SK-N-SH (cell line): ENCODE measurements around the gene KDM1A. TPM values are rescaled to one million over a fixed set of nuclear protein-coding genes. Genes with fewer than 3 reads are reported as not detected.

Source experiments
- CTCF ChIA-PET: fragments of 300-600, 350-600 bp; formaldehyde crosslinking; extraction: SDS; loops from one replicate; lab custom pipeline; 2021; lab: Yijun Ruan, JAX
- POLR2A ChIA-PET: fragments of 350-600 bp; sonication (Branson Sonifier 250); formaldehyde crosslinking; extraction: SDS; loops from one replicate; lab custom pipeline; 2020; ENCODE audit warnings: antibody characterized with exemption, inconsistent platforms; lab: Yijun Ruan, JAX
- DNase-seq: peaks from one replicate; pipeline ENCODE4 v3.0.0; 2012
- H2AFZ ChIP-seq: fragments of 200-600 bp; sonication (generic); 2 replicates; pipeline ENCODE4 v1.8.1; 2016; ENCODE audit warnings: antibody characterized with exemption, mild to moderate bottlenecking, low read depth
- H3F3A ChIP-seq: fragments of 200-600 bp; sonication (generic); replicated peaks from 2 replicates; pipeline ENCODE3; 2016; ENCODE audit warnings: antibody characterized with exemption, mild to moderate bottlenecking; ENCODE audit not compliant: insufficient read depth
- H3K27ac ChIP-seq, 2 experiments: fragments of 200-500 bp in 1 of 2; fragments of 200-600 bp in 1 of 2; sonication (Bioruptor generic) in 1 of 2; sonication (generic), shearing (Covaris generic) in 1 of 2; 2 replicates each; pipeline versions ENCODE4 v1.5.1 to v1.6.1; 2014 to 2016; ENCODE audit warnings: low read depth in 2 of 2, inconsistent platforms in 1 of 2, low read length in 1 of 2, mild to moderate bottlenecking in 1 of 2, mixed read lengths in 1 of 2
- H3K27me3 ChIP-seq: fragments of 200-600 bp; sonication (generic), shearing (Covaris generic); 2 replicates; pipeline ENCODE4 v1.6.1; 2016; ENCODE audit warnings: mixed run types; ENCODE audit not compliant: insufficient read depth
- H3K36me3 ChIP-seq, 2 experiments: fragments of 200-500 bp in 1 of 2; fragments of 200-600 bp in 1 of 2; sonication (Bioruptor generic) in 1 of 2; sonication (generic) in 1 of 2; replicated peaks in 1 of 2; 2 replicates each; pipeline versions ENCODE3 to v1.5.1; 2014 to 2016; ENCODE audit warnings: low read length in 1 of 2, mild to moderate bottlenecking in 1 of 2; ENCODE audit not compliant: insufficient read depth in 2 of 2, control insufficient read depth in 1 of 2
- H3K4me1 ChIP-seq, 2 experiments: fragments of 200-500 bp in 1 of 2; fragments of 200-600 bp in 1 of 2; sonication (Bioruptor generic) in 1 of 2; sonication (generic), shearing (Covaris generic) in 1 of 2; 2 replicates each; pipeline versions ENCODE4 v1.5.1 to v1.6.1; 2014 to 2016; ENCODE audit warnings: low read depth in 1 of 2, low read length in 1 of 2, mixed run types in 1 of 2; ENCODE audit not compliant: insufficient read depth in 2 of 2, control insufficient read depth in 1 of 2
- H3K4me2 ChIP-seq: fragments of 200-600 bp; sonication (generic), shearing (Covaris generic); 2 replicates; pipeline ENCODE4 v1.6.1; 2017; ENCODE audit warnings: mixed run types
- H3K4me3 ChIP-seq, 2 experiments: fragments of 200-500 bp in 1 of 2; fragments of 200-600 bp in 1 of 2; sonication (Bioruptor generic) in 1 of 2; sonication (generic), shearing (Covaris generic) in 1 of 2; 2 replicates each; pipeline versions ENCODE4 v1.5.1 to v1.8.1; 2014 to 2016; ENCODE audit warnings: low read depth in 2 of 2, inconsistent platforms in 1 of 2, low read length in 1 of 2, mild to moderate bottlenecking in 1 of 2, mixed read lengths in 1 of 2, moderate library complexity in 1 of 2
- H3K79me2 ChIP-seq: fragments of 200-600 bp; sonication (generic); 2 replicates; pipeline ENCODE4 v1.8.1; 2017; ENCODE audit warnings: mild to moderate bottlenecking; ENCODE audit not compliant: insufficient read depth
- H3K9ac ChIP-seq: fragments of 200-600 bp; sonication (generic); 2 replicates; pipeline ENCODE4 v1.6.1; 2017; ENCODE audit warnings: mixed run types
- H3K9me2 ChIP-seq: fragments of 200-600 bp; sonication (generic); 2 replicates; pipeline ENCODE4 v1.6.1; 2017; ENCODE audit warnings: mixed run types
- H3K9me3 ChIP-seq: fragments of 200-600 bp; sonication (generic); 2 replicates; pipeline ENCODE4 v1.6.1; 2017; ENCODE audit warnings: mixed run types, mild to moderate bottlenecking, moderate library complexity
- H4K20me1 ChIP-seq: fragments of 200-600 bp; sonication (generic); 2 replicates; pipeline ENCODE4 v1.6.1; 2017; ENCODE audit warnings: mild to moderate bottlenecking, mixed run types; ENCODE audit not compliant: insufficient read depth
- CHD2 ChIP-seq: fragments of 150-350 bp; IDR thresholded peaks from 2 replicates; pipeline ENCODE4 v1.6.1; 2018; ENCODE audit warnings: low read length; ENCODE audit not compliant: partially characterized antibody
- CTCF ChIP-seq: fragments of 200-600 bp; sonication (generic); IDR thresholded peaks from 2 replicates; pipeline ENCODE4 v1.6.1; 2017; ENCODE audit warnings: antibody characterized with exemption, mild to moderate bottlenecking, moderate library complexity
- EP300 ChIP-seq, 2 experiments: IDR thresholded peaks; 2 replicates each; pipeline versions ENCODE4 v1.4.0 to v1.6.1; 2012; ENCODE audit warnings: borderline replicate concordance in 1 of 2, low read depth in 1 of 2, low read length in 1 of 2
- FOSL2 ChIP-seq: IDR thresholded peaks from 2 replicates; pipeline ENCODE4 v1.4.0; 2012; ENCODE audit warnings: low read depth, mild to moderate bottlenecking, moderate library complexity, borderline replicate concordance
- FOXM1 ChIP-seq: IDR thresholded peaks from 2 replicates; pipeline ENCODE4 v1.4.0; 2012; ENCODE audit warnings: low read depth, mild to moderate bottlenecking
- GABPA ChIP-seq: IDR thresholded peaks from 2 replicates; pipeline ENCODE4 v1.4.0; 2012; ENCODE audit warnings: low read depth, mild to moderate bottlenecking
- GATA2 ChIP-seq: sonication (generic); formaldehyde crosslinking; IDR thresholded peaks from 2 replicates; pipeline ENCODE4 v1.5.0; 2020; ENCODE audit warnings: mild to moderate bottlenecking, missing genetic modification reagents
- IRF3 ChIP-seq: fragments of 150-350 bp; IDR thresholded peaks from 2 replicates; pipeline ENCODE4 v1.6.1; 2016; ENCODE audit warnings: mild to moderate bottlenecking, low read depth, low read length
- MEF2A ChIP-seq: IDR thresholded peaks from 2 replicates; pipeline ENCODE4 v1.4.0; 2012; ENCODE audit warnings: low read depth, borderline replicate concordance
- MXI1 ChIP-seq: IDR thresholded peaks from 2 replicates; pipeline ENCODE4 v1.6.1; 2012; ENCODE audit warnings: mild to moderate bottlenecking, low read depth, low read length, improper control_type of control experiment
- RCOR1 ChIP-seq: fragments of 150-350 bp; IDR thresholded peaks from 2 replicates; pipeline ENCODE4 v1.6.1; 2017; ENCODE audit warnings: antibody characterized with exemption, low read length
- RXRA ChIP-seq: IDR thresholded peaks from 2 replicates; pipeline ENCODE4 v1.4.0; 2012; ENCODE audit warnings: low read depth, mild to moderate bottlenecking, borderline replicate concordance
- TAF1 ChIP-seq: IDR thresholded peaks from 2 replicates; pipeline ENCODE4 v1.6.1; 2012; ENCODE audit warnings: low read depth, mild to moderate bottlenecking, low read length, moderate library complexity, borderline replicate concordance
- TEAD4 ChIP-seq: IDR thresholded peaks from 2 replicates; pipeline ENCODE4 v1.4.0; 2012; ENCODE audit warnings: mild to moderate bottlenecking, borderline replicate concordance; ENCODE audit not compliant: insufficient read depth
- ZBTB33 ChIP-seq: IDR thresholded peaks from 2 replicates; pipeline ENCODE4 v1.4.0; 2012; ENCODE audit warnings: low read depth, borderline replicate concordance
- WGBS: methylation state at CpG from one replicate; pipeline ENCODE4 v1.1.6; 2017; ENCODE audit warnings: low lambda C conversion rate; 5-methylcytosine and 5-hydroxymethylcytosine counted together
- polyA plus RNA-seq, 3 experiments: library from polyadenylated mRNA; depleted of rRNA; stranded (reverse); fragments of >200 nt; gene quantifications; 2 replicates each; pipeline ENCODE4 v1.2.3, GENCODE V29; 2012
- TF ChIP-seq, protein P1 (sequence below): IDR thresholded peaks from 2 replicates; pipeline ENCODE4 v1.4.0; 2012; ENCODE audit warnings: low read depth, borderline replicate concordance
- TF ChIP-seq, protein P2 (sequence below): IDR thresholded peaks from 2 replicates; pipeline ENCODE4 v1.6.1; 2012; ENCODE audit warnings: mild to moderate bottlenecking, low read depth, low read length, moderate library complexity

Gene KDM1A
- polyA plus RNA-seq, 1 of the 3 experiments (the other 2 are of a cell fraction) = 71.0 TPM

DNA sequence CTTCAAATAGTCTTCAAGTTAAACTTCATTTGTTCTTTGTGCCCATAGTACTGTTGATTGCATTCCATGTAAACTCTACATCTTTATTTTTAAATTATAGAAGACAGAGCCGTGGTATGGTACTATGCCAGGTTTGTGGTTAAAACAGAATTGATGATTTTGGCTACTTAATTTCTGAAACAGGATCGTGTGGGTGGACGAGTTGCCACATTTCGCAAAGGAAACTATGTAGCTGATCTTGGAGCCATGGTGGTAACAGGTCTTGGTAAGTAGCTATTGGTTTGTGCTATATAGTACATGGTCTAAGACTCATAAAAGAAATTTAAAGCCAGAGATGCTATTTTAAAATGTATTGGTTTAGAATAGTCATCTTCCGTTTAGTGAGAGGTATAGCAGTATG lies 38.0 kb downstream of the KDM1A start:
- POLR2A ChIA-PET = no interaction called here
- CTCF ChIA-PET = interaction anchor here (1.3 kb wide), 1 partner anchor 23 kb away, joined by 3 read pairs; no protein-coding TSS in a partner anchor
- H3K36me3 ChIP-seq = peaks cover 72 to 82% of the 10 kb centered on the region in 2 experiments
- H3K4me1 ChIP-seq = no peaks in the 10 kb centered on the region; a peak in 2 of 4 replicates
- no peaks in the 10 kb centered on the region for H3K9me3 ChIP-seq
- H3F3A ChIP-seq = peaks cover 4% of the 10 kb centered on the region
- no peak for DNase-seq
- 94% methylated on average over 5 of the region's 5 CpGs for WGBS
- no peak overlapping the region for H3K4me3 ChIP-seq
- H4K20me1 ChIP-seq = no peaks in the 10 kb centered on the region
- no peak overlapping the region for H3K4me2 ChIP-seq
- no peaks in the 10 kb centered on the region for H3K9me2 ChIP-seq
- no peaks in the 10 kb centered on the region for H3K27me3 ChIP-seq
- no peak overlapping the region for H3K9ac ChIP-seq
- no peak overlapping the region for H2AFZ ChIP-seq
- H3K79me2 ChIP-seq = peaks cover 33% of the 10 kb centered on the region; the same call in 1 of the 2 replicates
- TF ChIP-seq GABPA (no peak), EP300 (IDR thresholded peaks at IDR 0.05; ENCODE audit: borderline replicate concordance in 1 of 2, low read depth in 1 of 2, low read length in 1 of 2) (no peak), TAF1 (no peak), RCOR1 (no peak), IRF3 (no peak), RXRA (no peak), FOSL2 (no peak)
- TF ChIP-seq, protein P1, sequence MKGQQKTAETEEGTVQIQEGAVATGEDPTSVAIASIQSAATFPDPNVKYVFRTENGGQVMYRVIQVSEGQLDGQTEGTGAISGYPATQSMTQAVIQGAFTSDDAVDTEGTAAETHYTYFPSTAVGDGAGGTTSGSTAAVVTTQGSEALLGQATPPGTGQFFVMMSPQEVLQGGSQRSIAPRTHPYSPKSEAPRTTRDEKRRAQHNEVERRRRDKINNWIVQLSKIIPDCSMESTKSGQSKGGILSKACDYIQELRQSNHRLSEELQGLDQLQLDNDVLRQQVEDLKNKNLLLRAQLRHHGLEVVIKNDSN = no peak
- H3K27ac ChIP-seq = no peak overlapping the region

DNA sequence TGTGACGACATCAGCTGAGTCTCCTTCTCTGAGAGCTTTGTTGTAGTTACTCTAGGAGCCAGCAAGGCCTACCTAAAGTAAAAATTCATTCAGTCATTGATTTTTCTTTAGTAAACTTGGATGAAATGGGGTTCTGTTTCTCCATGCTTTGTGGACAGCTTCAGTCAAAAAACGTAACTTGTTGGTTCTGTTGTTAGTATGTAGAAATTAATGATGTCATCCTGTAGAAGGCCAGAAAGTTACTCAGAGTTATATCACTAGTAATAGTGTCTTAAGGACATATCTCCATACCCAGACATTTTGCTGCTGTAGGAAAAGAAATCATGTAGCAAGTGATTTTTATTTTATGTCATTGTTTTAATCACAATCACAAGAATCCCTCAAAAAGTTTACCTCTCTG lies 43.0 kb downstream of the KDM1A start:
- Histone ChIP-seq H3F3A (peaks cover 4% of the 10 kb centered on the region), H4K20me1 (no peaks in the 10 kb centered on the region), H2AFZ (no peak overlapping the region), H3K27ac (no peak overlapping the region), H3K79me2 (peaks cover 4% of the 10 kb centered on the region; the same call in 1 of the 2 replicates), H3K4me1 (peaks cover 0 to 9% of the 10 kb centered on the region in 2 experiments; a peak in 2 of 4 replicates), H3K9me3 (no peaks in the 10 kb centered on the region), H3K4me2 (no peak overlapping the region), H3K36me3 (peaks cover 73 to 82% of the 10 kb centered on the region in 2 experiments), H3K27me3 (no peaks in the 10 kb centered on the region), H3K9me2 (no peaks in the 10 kb centered on the region), H3K4me3 (no peak overlapping the region), H3K9ac (no peak overlapping the region)
- WGBS = 88% methylated on average over 2 of the region's 2 CpGs
- DNase-seq = no peak
- CTCF ChIA-PET = interaction anchor here (0.9 kb wide), 1 partner anchor 123 kb away, joined by 4 read pairs; no protein-coding TSS in a partner anchor
- POLR2A ChIA-PET = no interaction called here
- TF ChIP-seq MXI1 = no peak
- TF ChIP-seq CHD2 = no peak
- TF ChIP-seq, protein P2, sequence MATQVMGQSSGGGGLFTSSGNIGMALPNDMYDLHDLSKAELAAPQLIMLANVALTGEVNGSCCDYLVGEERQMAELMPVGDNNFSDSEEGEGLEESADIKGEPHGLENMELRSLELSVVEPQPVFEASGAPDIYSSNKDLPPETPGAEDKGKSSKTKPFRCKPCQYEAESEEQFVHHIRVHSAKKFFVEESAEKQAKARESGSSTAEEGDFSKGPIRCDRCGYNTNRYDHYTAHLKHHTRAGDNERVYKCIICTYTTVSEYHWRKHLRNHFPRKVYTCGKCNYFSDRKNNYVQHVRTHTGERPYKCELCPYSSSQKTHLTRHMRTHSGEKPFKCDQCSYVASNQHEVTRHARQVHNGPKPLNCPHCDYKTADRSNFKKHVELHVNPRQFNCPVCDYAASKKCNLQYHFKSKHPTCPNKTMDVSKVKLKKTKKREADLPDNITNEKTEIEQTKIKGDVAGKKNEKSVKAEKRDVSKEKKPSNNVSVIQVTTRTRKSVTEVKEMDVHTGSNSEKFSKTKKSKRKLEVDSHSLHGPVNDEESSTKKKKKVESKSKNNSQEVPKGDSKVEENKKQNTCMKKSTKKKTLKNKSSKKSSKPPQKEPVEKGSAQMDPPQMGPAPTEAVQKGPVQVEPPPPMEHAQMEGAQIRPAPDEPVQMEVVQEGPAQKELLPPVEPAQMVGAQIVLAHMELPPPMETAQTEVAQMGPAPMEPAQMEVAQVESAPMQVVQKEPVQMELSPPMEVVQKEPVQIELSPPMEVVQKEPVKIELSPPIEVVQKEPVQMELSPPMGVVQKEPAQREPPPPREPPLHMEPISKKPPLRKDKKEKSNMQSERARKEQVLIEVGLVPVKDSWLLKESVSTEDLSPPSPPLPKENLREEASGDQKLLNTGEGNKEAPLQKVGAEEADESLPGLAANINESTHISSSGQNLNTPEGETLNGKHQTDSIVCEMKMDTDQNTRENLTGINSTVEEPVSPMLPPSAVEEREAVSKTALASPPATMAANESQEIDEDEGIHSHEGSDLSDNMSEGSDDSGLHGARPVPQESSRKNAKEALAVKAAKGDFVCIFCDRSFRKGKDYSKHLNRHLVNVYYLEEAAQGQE = no peak
- TF ChIP-seq MEF2A = no peak
- no peak for TF ChIP-seq GATA2 (CRISPR knock-in tag)
- no peak for TF ChIP-seq RCOR1
- no peak for TF ChIP-seq ZBTB33
- no peak for TF ChIP-seq TEAD4
- no peak for TF ChIP-seq CTCF
- no peak for TF ChIP-seq FOSL2
- no peak for TF ChIP-seq FOXM1
